Adipocyte (in vitro differentiated cells): ENCODE measurements around the gene C3orf38.

ENCODE experiments used
- DNase-seq: peaks from one replicate; pipeline ENCODE4 v3.0.0-alpha.2; 2015; ENCODE audit warnings: low read depth
- H3K27me3 ChIP-seq: replicated peaks from 2 replicates; pipeline ENCODE4 v1.7.0; 2013; ENCODE audit warnings: mild to moderate bottlenecking, low read length, moderate library complexity; ENCODE audit not compliant: control insufficient read depth, insufficient read depth
- H3K36me3 ChIP-seq: 2 replicates; pipeline ENCODE4 v1.7.0; 2013; ENCODE audit warnings: low read length, mild to moderate bottlenecking, moderate library complexity; ENCODE audit not compliant: control insufficient read depth, insufficient read depth, severe bottlenecking
- H3K4me1 ChIP-seq: 2 replicates; pipeline ENCODE4 v1.7.0; 2013; ENCODE audit warnings: mild to moderate bottlenecking, low read length, moderate library complexity; ENCODE audit not compliant: control insufficient read depth, insufficient read depth
- H3K4me3 ChIP-seq: 2 replicates; pipeline ENCODE4 v1.7.0; 2013; ENCODE audit warnings: mild to moderate bottlenecking, low read length, moderate library complexity
- H3K9ac ChIP-seq: 2 replicates; pipeline ENCODE4 v1.7.0; 2013; ENCODE audit warnings: mild to moderate bottlenecking, low read length, moderate library complexity
- H3K9me3 ChIP-seq: 2 replicates; pipeline ENCODE4 v1.7.0; 2013; ENCODE audit warnings: mild to moderate bottlenecking, low read length, moderate library complexity; ENCODE audit not compliant: control insufficient read depth

Gene C3orf38

DNA sequence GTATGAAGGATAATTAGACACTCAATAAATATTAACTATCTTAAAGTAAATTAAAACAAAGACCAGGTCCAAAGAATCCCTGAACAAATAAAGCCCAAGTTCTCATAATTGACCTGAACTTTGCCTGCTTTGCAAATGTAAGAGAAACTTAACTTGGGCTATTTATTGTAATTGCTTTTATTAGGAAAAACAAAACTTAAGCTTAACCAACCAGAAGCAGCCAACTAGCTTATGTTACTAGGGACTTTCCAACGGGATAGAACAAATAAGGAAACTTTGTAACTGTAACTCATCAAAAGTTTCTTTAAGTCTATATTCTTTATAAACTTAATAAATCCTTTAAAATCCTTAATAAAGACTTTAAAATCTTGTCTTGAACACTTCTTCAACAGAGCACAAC, 48.4 kb downstream of the C3orf38 start:
- Histone ChIP-seq H3K27me3 (no peaks in the 10 kb centered on the region), H3K4me3 (no peak overlapping the region), H3K9ac (no peak overlapping the region), H3K9me3 (no peaks in the 10 kb centered on the region), H3K4me1 (no peaks in the 10 kb centered on the region), H3K36me3 (no peaks in the 10 kb centered on the region)
- no peak for DNase-seq

DNA sequence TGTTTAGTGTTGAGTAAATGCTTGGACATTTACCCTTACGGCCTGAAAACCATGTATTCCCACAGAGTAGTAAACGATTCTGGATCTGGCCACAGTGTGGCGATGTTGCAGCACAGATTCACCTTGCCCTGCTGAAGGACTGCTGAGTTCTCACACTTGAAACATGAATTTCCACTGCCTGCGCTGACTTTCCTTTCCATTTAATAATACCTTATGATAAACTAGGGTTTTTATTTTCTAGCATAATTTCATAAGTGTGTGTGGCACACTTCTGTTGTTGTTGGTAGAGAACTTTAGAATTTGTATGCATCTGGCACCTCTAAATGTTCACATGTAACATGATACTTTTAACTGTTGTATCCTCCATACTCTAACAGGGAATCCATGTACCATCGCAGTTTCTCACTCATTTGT, 53.9 kb downstream of the C3orf38 start:
- no peaks in the 10 kb centered on the region for H3K27me3 ChIP-seq
- H3K4me3 ChIP-seq = no peak overlapping the region
- no peaks in the 10 kb centered on the region for H3K36me3 ChIP-seq
- peak; percentile 85 for DNase-seq
- no peaks in the 10 kb centered on the region for H3K9me3 ChIP-seq
- no peaks in the 10 kb centered on the region for H3K4me1 ChIP-seq
- no peak overlapping the region for H3K9ac ChIP-seq
